Measurements from ENCODE around the gene NR2C1.

NR2C1 gene

DNA sequence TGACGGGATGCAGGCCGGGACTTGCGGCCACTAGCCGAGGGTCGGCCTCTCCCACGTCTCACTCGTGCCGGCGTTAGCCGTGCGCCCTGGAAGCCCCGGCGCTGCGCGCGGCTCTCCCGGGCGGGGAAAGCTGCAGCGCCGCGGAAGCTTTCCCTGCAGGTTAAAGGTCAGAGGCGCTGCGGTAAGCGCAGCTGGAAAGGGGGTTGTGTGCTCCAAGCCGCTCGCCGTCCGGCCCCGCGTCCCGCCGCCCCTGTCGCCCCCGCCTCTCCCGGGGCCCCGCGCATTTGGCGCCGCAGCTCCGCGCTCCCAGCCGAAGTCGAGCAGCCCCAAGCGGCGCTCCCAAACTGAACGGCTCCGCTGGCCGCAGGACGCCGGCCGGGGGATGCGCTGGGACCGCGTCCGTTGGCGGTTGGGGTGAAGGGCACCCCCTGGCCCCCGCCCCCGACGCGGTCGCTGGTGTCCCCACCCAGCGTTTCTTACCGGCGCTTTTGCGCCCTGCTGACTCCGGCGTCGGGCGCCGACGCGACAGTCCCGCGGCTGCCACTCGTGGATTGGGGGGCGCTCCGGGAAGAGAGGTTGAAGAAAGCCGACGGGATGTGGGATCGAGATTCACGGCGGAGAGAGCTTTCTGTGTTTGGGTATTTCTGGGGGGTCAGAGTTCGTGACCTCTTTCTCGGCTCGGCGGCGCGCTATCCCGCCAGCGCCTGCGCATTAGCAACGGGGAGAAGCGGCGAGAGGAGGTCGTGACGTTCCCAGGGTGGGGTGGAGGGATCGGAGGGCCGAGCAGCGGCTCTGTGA, at the start of gene NR2C1:
NR2C1 (minus strand) TSS at position 719 of the 798 bp plus-strand sequence. CDS start 6,234 bp downstream, outside the sequence.
- in situ Hi-C loops (cut with HindIII; ENCODE audit: low pct_ligation_motif_present, low sequenced_read_pairs): no loop called here
- H3K4me3 ChIP-seq (ENCODE audit: low read depth, low read length): peak within 1 kb of the TSS; percentile 87
- peak; percentile 88 for DNase-seq
- no peaks in the 10 kb centered on the region for H3K36me3 ChIP-seq (replicated peaks)
- no peak for TF ChIP-seq CTCF (IDR thresholded peaks at IDR 0.05; ENCODE audit: low read depth, low read length, missing control alignments)
- peak within 1 kb of the TSS; percentile 61 for H3K27ac ChIP-seq
- no peaks in the 10 kb centered on the region for H3K27me3 ChIP-seq (replicated peaks)

DNA sequence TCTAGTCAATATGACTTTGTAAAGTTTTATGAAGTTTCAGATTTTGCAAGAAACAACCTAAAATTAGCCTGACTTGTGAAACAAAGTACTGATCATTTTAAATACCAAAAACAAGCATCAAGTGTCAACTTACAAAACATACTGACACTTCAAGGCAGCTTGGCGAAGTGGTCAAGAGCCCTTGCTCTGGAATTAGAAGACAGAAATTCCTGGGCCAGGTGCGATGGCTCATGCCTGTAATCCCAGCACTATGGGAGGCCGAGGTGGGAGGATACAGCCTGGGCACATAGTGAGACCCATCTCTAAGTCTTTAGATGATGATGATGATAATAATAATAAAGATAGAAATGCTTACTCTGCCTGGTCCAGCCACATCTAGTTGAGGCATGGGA, 45.4 kb upstream of the NR2C1 start:
- Histone ChIP-seq H3K4me3 (ENCODE audit: low read depth, low read length) (no peak overlapping the region), H3K27me3 (replicated peaks) (no peaks in the 10 kb centered on the region), H3K27ac (peak overlapping the region; percentile 46), H3K36me3 (replicated peaks) (no peaks in the 10 kb centered on the region)
- in situ Hi-C loops (cut with HindIII; ENCODE audit: low pct_ligation_motif_present, low sequenced_read_pairs): no loop called here
- no peak for DNase-seq
- TF ChIP-seq CTCF (IDR thresholded peaks at IDR 0.05; ENCODE audit: low read depth, low read length, missing control alignments): no peak

GRCh38 chr12:95118138-95118787, 44.8 kb upstream of the NR2C1 start:
- peak; percentile 75 for DNase-seq
- Histone ChIP-seq H3K27me3 (replicated peaks) (no peaks in the 10 kb centered on the region), H3K4me3 (ENCODE audit: low read depth, low read length) (no peak overlapping the region), H3K36me3 (replicated peaks) (no peaks in the 10 kb centered on the region), H3K27ac (peak overlapping the region; percentile 46)
- no peak for TF ChIP-seq CTCF (IDR thresholded peaks at IDR 0.05; ENCODE audit: low read depth, low read length, missing control alignments)
- in situ Hi-C loops (cut with HindIII; ENCODE audit: low pct_ligation_motif_present, low sequenced_read_pairs): no loop called here

- in situ Hi-C loops (cut with HindIII; ENCODE audit: low pct_ligation_motif_present, low sequenced_read_pairs): no loop called here
- H3K4me3 ChIP-seq (ENCODE audit: low read depth, low read length): no peak overlapping the region
- TF ChIP-seq CTCF (IDR thresholded peaks at IDR 0.05; ENCODE audit: low read depth, low read length, missing control alignments): peak; percentile 37
- H3K36me3 ChIP-seq (replicated peaks): peaks cover 6% of the 10 kb centered on the region
- no peak overlapping the region for H3K27ac ChIP-seq
- H3K27me3 ChIP-seq (replicated peaks): no peaks in the 10 kb centered on the region
- peak; percentile 65 for DNase-seq
These were observed 43.8 kb upstream of the NR2C1 start for GRCh38 chr12:95117178-95117599.

- H3K36me3 ChIP-seq (replicated peaks): peaks cover 8% of the 10 kb centered on the region
- H3K4me3 ChIP-seq (ENCODE audit: low read depth, low read length): no peak overlapping the region
- no peak overlapping the region for H3K27ac ChIP-seq
- in situ Hi-C loops (cut with HindIII; ENCODE audit: low pct_ligation_motif_present, low sequenced_read_pairs): no loop called here
- TF ChIP-seq CTCF (IDR thresholded peaks at IDR 0.05; ENCODE audit: low read depth, low read length, missing control alignments): no peak
- no peak for DNase-seq
- H3K27me3 ChIP-seq (replicated peaks): no peaks in the 10 kb centered on the region
These were observed 43.4 kb upstream of the NR2C1 start for GRCh38 chr12:95116773-95117172.
